ENCODE results near the gene RAB37. TPM values are rescaled to one million over a fixed set of nuclear protein-coding genes. Genes with fewer than 3 reads are reported as not detected.

RAB37 gene
- total and polyA plus RNA-seq, 8 donors = 3.2 to 11.2 (median 10.3) TPM

GRCh38 chr17:74702116-74702871 is 34.8 kb upstream of the RAB37 start:
- Histone ChIP-seq H3K9me3 (no peaks in the 10 kb centered on the region), H3K36me3 (peaks cover 0 to 46% of the 10 kb centered on the region in 2 donors), H3K4me1 (peaks cover 6 to 24% of the 10 kb centered on the region in 2 donors), H3K4me3 (no peak overlapping the region), H3K27me3 (no peaks in the 10 kb centered on the region), H3K27ac (no peak overlapping the region)
- DNase-seq = peak in 1 of 4 donors; percentile 54
- TF ChIP-seq CTCF (IDR thresholded peaks at IDR 0.05) = no peak
- ATAC-seq = peak; percentile 36
- intact Hi-C loops (cut with DNase I) = no loop called here

GRCh38 chr17:74703311-74703710 is 33.7 kb upstream of the RAB37 start:
- Histone ChIP-seq H3K27me3 (no peaks in the 10 kb centered on the region), H3K36me3 (peaks cover 0 to 37% of the 10 kb centered on the region in 2 donors)

GRCh38 chr17:74704544-74704943 is 32.5 kb upstream of the RAB37 start:
- H3K27ac ChIP-seq = no peak overlapping the region
- no peak for TF ChIP-seq CTCF (IDR thresholded peaks at IDR 0.05)
- H3K4me3 ChIP-seq = no peak overlapping the region
- intact Hi-C loops (cut with DNase I) = no loop called here
- ATAC-seq (peak; percentile 93), DNase-seq (peak in 1 of 4 donors; percentile 78)
- H3K36me3 ChIP-seq = peaks cover 0 to 33% of the 10 kb centered on the region in 2 donors
- H3K4me1 ChIP-seq = peaks cover 6 to 24% of the 10 kb centered on the region in 2 donors
- H3K27me3 ChIP-seq = no peaks in the 10 kb centered on the region
- no peaks in the 10 kb centered on the region for H3K9me3 ChIP-seq

More at GRCh38 chr17:74703311-74703710, 33.7 kb upstream of the RAB37 start:
- Histone ChIP-seq H3K27ac (no peak overlapping the region), H3K4me1 (peaks cover 6 to 24% of the 10 kb centered on the region in 2 donors), H3K4me3 (no peak overlapping the region), H3K9me3 (no peaks in the 10 kb centered on the region)
- intact Hi-C loops (cut with DNase I) = no loop called here
- DNase-seq = no peak
- no peak for ATAC-seq
- no peak for TF ChIP-seq CTCF (IDR thresholded peaks at IDR 0.05)

- H3K27ac ChIP-seq = no peak overlapping the region
- peaks cover 0 to 20% of the 10 kb centered on the region in 2 donors for H3K27me3 ChIP-seq
- H3K4me1 ChIP-seq = peaks cover 0 to 50% of the 10 kb centered on the region in 2 donors
- intact Hi-C loops (cut with DNase I) = no loop called here
- TF ChIP-seq CTCF (IDR thresholded peaks at IDR 0.05) = no peak
- H3K9me3 ChIP-seq = no peaks in the 10 kb centered on the region
- DNase-seq (no peak), ATAC-seq (no peak)
- peak overlapping the region in 1 of 2 donors; percentile 51 for H3K4me3 ChIP-seq
- no peaks in the 10 kb centered on the region for H3K36me3 ChIP-seq
Observed at GRCh38 chr17:74711058-74711824, 25.8 kb upstream of the RAB37 start.

GRCh38 chr17:74712301-74712700 is 24.8 kb upstream of the RAB37 start:
- H3K27me3 ChIP-seq = peaks cover 0 to 20% of the 10 kb centered on the region in 2 donors
- H3K27ac ChIP-seq = peak overlapping the region; percentile 42 to 86
- peaks cover 0 to 50% of the 10 kb centered on the region in 2 donors for H3K4me1 ChIP-seq
- no peaks in the 10 kb centered on the region for H3K9me3 ChIP-seq
- intact Hi-C loops (cut with DNase I) = no loop called here
- DNase-seq = no peak
- peak overlapping the region; percentile 7 to 51 for H3K4me3 ChIP-seq
- TF ChIP-seq CTCF (IDR thresholded peaks at IDR 0.05) = no peak
- no peaks in the 10 kb centered on the region for H3K36me3 ChIP-seq
- ATAC-seq = no peak
